ENCODE results near the gene ABLIM3. TPM values are rescaled to one million over a fixed set of nuclear protein-coding genes. Genes with fewer than 3 reads are reported as not detected.

ABLIM3 gene
- total RNA-seq, 8 experiments from 2014 or later, result 0.18 to 28.7 (median 4.3) TPM

- Histone ChIP-seq H3K4me1 (replicated peaks in 1 of 2) (peaks cover 0 to 8% of the 10 kb centered on the region in 2 donors), H3K27ac (no peak overlapping the region), H3K4me3 (no peak overlapping the region)
- WGBS, 10 experiments, result 52 to 82% (median 79%) methylated on average over 1 to 2 of the region's 2 CpGs; no CpG with 5 or more reads in 5 of the 10 experiments
- no peak for ATAC-seq (replicated peaks in 6 of 8)
- in situ Hi-C loops (cut with MboI; ENCODE audit: low pct_unique_long_range_greater_than_20kb in 2 of 9, low sequenced_read_pairs in 9 of 9, unreplicated experiment in 9 of 9), result no loop called here
Measured at GRCh38 chr5:149207831-149208230, 66.5 kb downstream of the ABLIM3 start.

- peaks cover 0 to 8% of the 10 kb centered on the region in 2 donors for H3K4me1 ChIP-seq (replicated peaks in 1 of 2)
- in situ Hi-C loops (cut with MboI; ENCODE audit: low pct_unique_long_range_greater_than_20kb in 2 of 9, low sequenced_read_pairs in 9 of 9, unreplicated experiment in 9 of 9), result no loop called here
- ATAC-seq (replicated peaks in 6 of 8), result no peak
- H3K4me3 ChIP-seq, result no peak overlapping the region
- 30 to 100% (median 83%) methylated on average over 2 to 4 of the region's 4 CpGs; no CpG with 5 or more reads in 2 of the 10 experiments for WGBS, 10 experiments
- no peak overlapping the region for H3K27ac ChIP-seq
Measured at GRCh38 chr5:149210225-149210624, 68.9 kb downstream of the ABLIM3 start.

- no peak overlapping the region for H3K4me3 ChIP-seq
- in situ Hi-C loops (cut with MboI; ENCODE audit: low pct_unique_long_range_greater_than_20kb in 2 of 9, low sequenced_read_pairs in 9 of 9, unreplicated experiment in 9 of 9), result no loop called here
- no peak overlapping the region for H3K27ac ChIP-seq
- peaks cover 0 to 8% of the 10 kb centered on the region in 2 donors for H3K4me1 ChIP-seq (replicated peaks in 1 of 2)
- WGBS, 10 experiments, result 30 to 100% (median 78%) methylated on average over 2 to 4 of the region's 4 CpGs; no CpG with 5 or more reads in 2 of the 10 experiments
- no peak for ATAC-seq (replicated peaks in 6 of 8)
Measured at GRCh38 chr5:149210968-149211490, 69.7 kb downstream of the ABLIM3 start.

GRCh38 chr5:149211566-149211965 lies 70.3 kb downstream of the ABLIM3 start:
- ATAC-seq (replicated peaks in 6 of 8), result no peak
- H3K27ac ChIP-seq, result no peak overlapping the region
- no peak overlapping the region for H3K4me3 ChIP-seq
- in situ Hi-C loops (cut with MboI; ENCODE audit: low pct_unique_long_range_greater_than_20kb in 2 of 9, low sequenced_read_pairs in 9 of 9, unreplicated experiment in 9 of 9), result no loop called here
- H3K4me1 ChIP-seq (replicated peaks in 1 of 2), result peaks cover 0 to 8% of the 10 kb centered on the region in 2 donors

- WGBS, 10 experiments, result 8 to 86% (median 70%) methylated on average over 1 to 4 of the region's 7 CpGs; no CpG with 5 or more reads in 3 of the 10 experiments
- no peak overlapping the region for H3K27ac ChIP-seq
- H3K4me1 ChIP-seq (replicated peaks in 1 of 2), result peaks cover 0 to 8% of the 10 kb centered on the region in 2 donors
- peak in 2 of 8 experiments; percentile 87 to 89 for ATAC-seq (replicated peaks in 6 of 8)
- in situ Hi-C loops (cut with MboI; ENCODE audit: low pct_unique_long_range_greater_than_20kb in 2 of 9, low sequenced_read_pairs in 9 of 9, unreplicated experiment in 9 of 9), result no loop called here
- no peak overlapping the region for H3K4me3 ChIP-seq
Measured at GRCh38 chr5:149212198-149212951, 71.1 kb downstream of the ABLIM3 start.

- 59 to 96% (median 78%) methylated on average over 2 to 13 of the region's 13 CpGs for WGBS, 10 experiments
- no peak overlapping the region for H3K4me3 ChIP-seq
- H3K27ac ChIP-seq, result no peak overlapping the region
- no peak for ATAC-seq (replicated peaks in 6 of 8)
- peaks cover 0 to 8% of the 10 kb centered on the region in 2 donors for H3K4me1 ChIP-seq (replicated peaks in 1 of 2)
- in situ Hi-C loops (cut with MboI; ENCODE audit: low pct_unique_long_range_greater_than_20kb in 2 of 9, low sequenced_read_pairs in 9 of 9, unreplicated experiment in 9 of 9), result no loop called here
Measured at GRCh38 chr5:149213264-149213880, 72.1 kb downstream of the ABLIM3 start.

GRCh38 chr5:149215478-149216090 lies 74.3 kb downstream of the ABLIM3 start:
- ATAC-seq (replicated peaks in 6 of 8), result peak in 1 of 8 experiments; percentile 42
- in situ Hi-C loops (cut with MboI; ENCODE audit: low pct_unique_long_range_greater_than_20kb in 2 of 9, low sequenced_read_pairs in 9 of 9, unreplicated experiment in 9 of 9), result no loop called here
- H3K27ac ChIP-seq, result no peak overlapping the region
- H3K4me3 ChIP-seq, result no peak overlapping the region
- peaks cover 0 to 8% of the 10 kb centered on the region in 2 donors for H3K4me1 ChIP-seq (replicated peaks in 1 of 2)
- WGBS, 10 experiments, result 0 to 88% (median 60%) methylated on average over 1 to 4 of the region's 5 CpGs; no CpG with 5 or more reads in 1 of the 10 experiments

- Histone ChIP-seq H3K4me3 (no peak overlapping the region), H3K27ac (no peak overlapping the region), H3K4me1 (replicated peaks in 1 of 2) (no peaks in the 10 kb centered on the region)
- WGBS, 10 experiments, result 90% methylated on average over 2 of the region's 2 CpGs; no CpG with 5 or more reads in 9 of the 10 experiments
- in situ Hi-C loops (cut with MboI; ENCODE audit: low pct_unique_long_range_greater_than_20kb in 2 of 9, low sequenced_read_pairs in 9 of 9, unreplicated experiment in 9 of 9), result no loop called here
- no peak for ATAC-seq (replicated peaks in 6 of 8)
Measured at GRCh38 chr5:149216496-149216895, 75.2 kb downstream of the ABLIM3 start.

GRCh38 chr5:149217096-149217802 lies 76.0 kb downstream of the ABLIM3 start:
- Histone ChIP-seq H3K4me3 (no peak overlapping the region), H3K27ac (no peak overlapping the region), H3K4me1 (replicated peaks in 1 of 2) (no peaks in the 10 kb centered on the region)
- in situ Hi-C loops (cut with MboI; ENCODE audit: low pct_unique_long_range_greater_than_20kb in 2 of 9, low sequenced_read_pairs in 9 of 9, unreplicated experiment in 9 of 9), result no loop called here
- no peak for ATAC-seq (replicated peaks in 6 of 8)
- 59 to 90% (median 78%) methylated on average over 1 to 4 of the region's 6 CpGs; no CpG with 5 or more reads in 4 of the 10 experiments for WGBS, 10 experiments

GRCh38 chr5:149217803-149218155 lies 76.5 kb downstream of the ABLIM3 start:
- Histone ChIP-seq H3K27ac (no peak overlapping the region), H3K4me3 (no peak overlapping the region), H3K4me1 (replicated peaks in 1 of 2) (no peaks in the 10 kb centered on the region)
- in situ Hi-C loops (cut with MboI; ENCODE audit: low pct_unique_long_range_greater_than_20kb in 2 of 9, low sequenced_read_pairs in 9 of 9, unreplicated experiment in 9 of 9), result no loop called here
- WGBS, 10 experiments, result 14 to 92% (median 49%) methylated on average over 1 to 2 of the region's 3 CpGs; no CpG with 5 or more reads in 6 of the 10 experiments
- ATAC-seq (replicated peaks in 6 of 8), result peak in 1 of 8 experiments; percentile 30

GRCh38 chr5:149219584-149219983 lies 78.3 kb downstream of the ABLIM3 start:
- WGBS, 10 experiments, result 0 to 86% (median 67%) methylated on average over 1 of the region's 1 CpG; no CpG with 5 or more reads in 7 of the 10 experiments
- ATAC-seq (replicated peaks in 6 of 8), result no peak
- Histone ChIP-seq H3K4me1 (replicated peaks in 1 of 2) (no peaks in the 10 kb centered on the region), H3K27ac (no peak overlapping the region), H3K4me3 (no peak overlapping the region)
- in situ Hi-C loops (cut with MboI; ENCODE audit: low pct_unique_long_range_greater_than_20kb in 2 of 9, low sequenced_read_pairs in 9 of 9, unreplicated experiment in 9 of 9), result no loop called here

GRCh38 chr5:149220750-149221149 lies 79.5 kb downstream of the ABLIM3 start:
- no peak for ATAC-seq (replicated peaks in 6 of 8)
- Histone ChIP-seq H3K27ac (no peak overlapping the region), H3K4me3 (no peak overlapping the region), H3K4me1 (replicated peaks in 1 of 2) (no peaks in the 10 kb centered on the region)
- WGBS, 10 experiments, result 0 to 100% (median 68%) methylated on average over 1 to 2 of the region's 2 CpGs; no CpG with 5 or more reads in 6 of the 10 experiments
- in situ Hi-C loops (cut with MboI; ENCODE audit: low pct_unique_long_range_greater_than_20kb in 2 of 9, low sequenced_read_pairs in 9 of 9, unreplicated experiment in 9 of 9), result no loop called here
